Measurements from ENCODE around the gene INCENP.

DNA sequence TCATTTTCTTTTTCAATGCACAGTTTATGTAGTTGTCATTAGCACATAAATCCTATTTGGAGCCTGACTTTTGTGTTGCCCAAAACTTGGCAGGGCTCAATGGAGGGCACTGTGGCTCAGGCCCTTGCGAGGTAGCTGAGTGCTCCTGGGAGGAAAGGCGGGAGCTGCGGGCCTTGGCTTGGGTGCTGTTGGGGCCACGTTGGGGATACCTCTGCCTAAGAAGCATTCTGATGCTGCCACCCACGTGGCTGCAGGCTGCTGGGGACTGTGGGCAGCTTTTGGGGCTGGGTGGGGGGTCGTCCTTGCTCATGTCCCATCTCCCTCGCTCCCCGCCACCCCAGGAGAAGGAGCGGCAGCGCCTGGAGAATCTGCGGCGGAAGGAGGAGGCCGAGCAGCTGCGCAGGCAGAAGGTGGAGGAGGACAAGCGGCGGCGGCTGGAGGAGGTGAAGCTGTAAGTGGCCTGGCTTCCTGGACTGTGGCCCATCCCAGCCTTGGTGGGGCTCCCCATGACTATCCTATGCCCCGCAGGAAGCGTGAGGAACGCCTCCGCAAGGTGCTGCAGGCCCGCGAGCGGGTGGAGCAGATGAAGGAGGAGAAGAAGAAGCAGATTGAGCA lies 20.9 kb downstream of the INCENP start:
- TF ChIP-seq, protein P1, sequence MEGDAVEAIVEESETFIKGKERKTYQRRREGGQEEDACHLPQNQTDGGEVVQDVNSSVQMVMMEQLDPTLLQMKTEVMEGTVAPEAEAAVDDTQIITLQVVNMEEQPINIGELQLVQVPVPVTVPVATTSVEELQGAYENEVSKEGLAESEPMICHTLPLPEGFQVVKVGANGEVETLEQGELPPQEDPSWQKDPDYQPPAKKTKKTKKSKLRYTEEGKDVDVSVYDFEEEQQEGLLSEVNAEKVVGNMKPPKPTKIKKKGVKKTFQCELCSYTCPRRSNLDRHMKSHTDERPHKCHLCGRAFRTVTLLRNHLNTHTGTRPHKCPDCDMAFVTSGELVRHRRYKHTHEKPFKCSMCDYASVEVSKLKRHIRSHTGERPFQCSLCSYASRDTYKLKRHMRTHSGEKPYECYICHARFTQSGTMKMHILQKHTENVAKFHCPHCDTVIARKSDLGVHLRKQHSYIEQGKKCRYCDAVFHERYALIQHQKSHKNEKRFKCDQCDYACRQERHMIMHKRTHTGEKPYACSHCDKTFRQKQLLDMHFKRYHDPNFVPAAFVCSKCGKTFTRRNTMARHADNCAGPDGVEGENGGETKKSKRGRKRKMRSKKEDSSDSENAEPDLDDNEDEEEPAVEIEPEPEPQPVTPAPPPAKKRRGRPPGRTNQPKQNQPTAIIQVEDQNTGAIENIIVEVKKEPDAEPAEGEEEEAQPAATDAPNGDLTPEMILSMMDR (IDR thresholded peaks at IDR 0.05), result no peak
- no peak for TF ChIP-seq POLR2A (IDR thresholded peaks at IDR 0.05)
